Neural cell (in vitro differentiated cells): Measurements from ENCODE around the gene NF1. TPM values are rescaled to one million over a fixed set of nuclear protein-coding genes. Genes with fewer than 3 reads are reported as not detected.

Source experiments
- H2AFZ ChIP-seq: fragments of 200-600, 300-800 bp; sonication (generic), shearing (Covaris generic); 2 replicates; pipeline ENCODE4 v1.6.0; 2014; ENCODE audit warnings: low read depth, mild to moderate bottlenecking, antibody characterized with exemption, low read length, moderate library complexity
- H3F3A ChIP-seq: fragments of 200-600 bp; shearing (Covaris generic); 2 replicates; pipeline ENCODE4 v1.6.1; 2016; ENCODE audit warnings: mild to moderate bottlenecking, moderate library complexity, mixed read lengths, antibody characterized with exemption, low read length; ENCODE audit not compliant: insufficient read depth, poor library complexity, severe bottlenecking
- H3K27ac ChIP-seq: fragments of 200-600, 300-800 bp; sonication (generic), shearing (Covaris generic); 2 replicates; pipeline ENCODE4 v1.5.1; 2014; ENCODE audit warnings: mild to moderate bottlenecking, low read length, moderate library complexity
- H3K27me3 ChIP-seq: fragments of 300-800, 200-600 bp; sonication (generic), shearing (Covaris generic); 2 replicates; pipeline ENCODE4 v1.6.0; 2014; ENCODE audit warnings: mild to moderate bottlenecking, low read depth, low read length, moderate library complexity; ENCODE audit not compliant: insufficient read depth
- H3K36me3 ChIP-seq: fragments of 300-800, 200-600 bp; sonication (generic), shearing (Covaris generic); 2 replicates; pipeline ENCODE4 v1.5.1; 2014; ENCODE audit warnings: mild to moderate bottlenecking, antibody characterized with exemption, low read length, moderate library complexity; ENCODE audit not compliant: insufficient read depth
- H3K4me2 ChIP-seq: fragments of 300-800, 200-600 bp; sonication (generic), shearing (Covaris generic); 2 replicates; pipeline ENCODE4 v1.6.0; 2014; ENCODE audit warnings: mild to moderate bottlenecking, low read length
- H3K4me3 ChIP-seq: fragments of 300-800, 200-600 bp; sonication (generic), shearing (Covaris generic); 2 replicates; pipeline ENCODE4 v1.5.1; 2014; ENCODE audit warnings: mild to moderate bottlenecking, low read length, moderate library complexity
- H3K79me2 ChIP-seq: fragments of 200-600 bp; shearing (Covaris generic); replicated peaks from 2 replicates; pipeline ENCODE4 v1.6.0; 2014; ENCODE audit warnings: mild to moderate bottlenecking, low read length, moderate library complexity; ENCODE audit not compliant: insufficient read depth
- H3K9ac ChIP-seq: fragments of 300-800, 200-600 bp; sonication (generic), shearing (Covaris generic); 2 replicates; pipeline ENCODE4 v1.6.1; 2016; ENCODE audit warnings: mild to moderate bottlenecking, low read length, mixed read lengths
- H3K9me2 ChIP-seq: fragments of 200-600 bp; shearing (Covaris generic); 2 replicates; pipeline ENCODE4 v1.6.1; 2016; ENCODE audit warnings: mild to moderate bottlenecking, low read length, mixed read lengths; ENCODE audit not compliant: insufficient read depth
- H3K9me3 ChIP-seq: fragments of 200-600, 300-800 bp; sonication (generic), shearing (Covaris generic); 2 replicates; pipeline ENCODE4 v1.6.1; 2016; ENCODE audit warnings: mild to moderate bottlenecking, mixed run types, low read length, moderate library complexity, mixed read lengths
- H4K20me1 ChIP-seq: fragments of 200-600 bp; shearing (Covaris generic); 2 replicates; pipeline ENCODE4 v1.6.1; 2016; ENCODE audit warnings: mild to moderate bottlenecking, mixed run types; ENCODE audit not compliant: insufficient read depth
- EP300 ChIP-seq: fragments of 450-650 bp; conservative IDR thresholded peaks from 2 replicates; pipeline ENCODE4 v1.6.1; 2014; ENCODE audit warnings: antibody characterized with exemption, mild to moderate bottlenecking, moderate library complexity; ENCODE audit not compliant: poor library complexity, severe bottlenecking
- EZH2 ChIP-seq: fragments of 200-600, 300-800 bp; shearing (Covaris generic), sonication (generic); IDR thresholded peaks from 2 replicates; pipeline ENCODE4 v1.6.1; 2014; ENCODE audit warnings: antibody characterized with exemption, low read length, borderline replicate concordance, mild to moderate bottlenecking; ENCODE audit not compliant: insufficient read depth, poor library complexity, severe bottlenecking
- MXI1 ChIP-seq: fragments of 450-650 bp; conservative IDR thresholded peaks from 2 replicates; pipeline ENCODE4 v1.6.1; 2014; ENCODE audit warnings: antibody characterized with exemption, mild to moderate bottlenecking; ENCODE audit not compliant: poor library complexity, severe bottlenecking
- POLR2AphosphoS5 ChIP-seq: IDR thresholded peaks from 2 replicates; pipeline ENCODE4 v1.6.1; 2012
- RAD21 ChIP-seq: fragments of 450-650 bp; conservative IDR thresholded peaks from 2 replicates; pipeline ENCODE4 v1.6.1; 2014; ENCODE audit warnings: antibody characterized with exemption, mild to moderate bottlenecking, moderate library complexity
- SMC3 ChIP-seq: fragments of 450-650 bp; conservative IDR thresholded peaks from 2 replicates; pipeline ENCODE4 v1.6.1; 2014; ENCODE audit warnings: antibody characterized with exemption, mild to moderate bottlenecking, moderate library complexity; ENCODE audit not compliant: poor library complexity
- TAF1 ChIP-seq: IDR thresholded peaks from 2 replicates; pipeline ENCODE4 v1.6.1; 2012; ENCODE audit warnings: low read depth
- polyA plus RNA-seq: library from polyadenylated mRNA; depleted of rRNA; stranded (reverse); fragments of >200 nt; gene quantifications from 2 replicates; pipeline ENCODE4 v1.2.3, GENCODE V29; 2014
- TF ChIP-seq, protein P1 (sequence below): IDR thresholded peaks from 2 replicates; pipeline ENCODE4 v1.6.1; 2012; ENCODE audit warnings: borderline replicate concordance
- TF ChIP-seq, protein P2 (sequence below): fragments of 450-650 bp; IDR thresholded peaks from 2 replicates; pipeline ENCODE4 v1.5.1; 2014; ENCODE audit warnings: antibody characterized with exemption, mild to moderate bottlenecking, moderate library complexity; ENCODE audit not compliant: poor library complexity, severe bottlenecking

Gene NF1
- polyA plus RNA-seq, 1 donor from 2014 or later, result 22.4 TPM

DNA sequence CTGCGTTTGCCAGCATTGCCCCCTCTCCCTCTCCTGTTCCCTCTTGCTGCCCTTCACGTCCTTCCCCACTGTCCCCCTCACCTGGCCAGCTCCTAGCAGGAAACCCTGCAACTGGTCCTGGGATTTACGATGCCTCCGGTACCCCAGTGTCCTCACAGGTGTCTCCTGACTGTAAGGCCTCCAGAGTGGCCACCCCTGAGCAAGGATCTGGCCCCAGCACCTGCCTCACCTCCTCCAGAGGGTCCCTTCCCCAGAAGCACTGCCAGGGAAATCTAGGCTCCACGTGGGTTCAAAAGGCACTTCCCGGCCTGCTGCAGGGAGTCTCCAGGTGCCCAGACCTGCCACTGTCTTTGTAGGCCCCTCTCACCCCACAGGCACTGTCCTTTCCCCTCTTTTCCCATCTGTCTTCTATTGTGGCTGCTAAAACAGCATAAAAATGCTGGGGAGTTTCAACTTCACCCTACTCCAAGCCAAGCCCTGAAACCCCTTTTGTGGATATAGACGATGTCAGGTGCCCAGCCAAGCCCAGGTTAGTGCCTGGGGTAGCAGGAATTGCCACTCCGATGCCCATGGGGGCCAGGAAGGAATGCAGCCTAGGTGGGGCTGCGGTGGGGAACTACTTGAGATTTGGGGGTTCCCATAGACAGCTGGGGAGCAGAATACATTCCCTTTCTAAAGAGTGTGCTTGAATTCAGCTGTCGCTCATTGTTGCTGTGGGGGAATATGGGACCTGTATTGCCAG, 322.4 kb downstream of the NF1 start:
- Histone ChIP-seq H3K9ac (no peak overlapping the region), H3K27ac (no peak overlapping the region), H3K9me2 (no peaks in the 10 kb centered on the region)

DNA sequence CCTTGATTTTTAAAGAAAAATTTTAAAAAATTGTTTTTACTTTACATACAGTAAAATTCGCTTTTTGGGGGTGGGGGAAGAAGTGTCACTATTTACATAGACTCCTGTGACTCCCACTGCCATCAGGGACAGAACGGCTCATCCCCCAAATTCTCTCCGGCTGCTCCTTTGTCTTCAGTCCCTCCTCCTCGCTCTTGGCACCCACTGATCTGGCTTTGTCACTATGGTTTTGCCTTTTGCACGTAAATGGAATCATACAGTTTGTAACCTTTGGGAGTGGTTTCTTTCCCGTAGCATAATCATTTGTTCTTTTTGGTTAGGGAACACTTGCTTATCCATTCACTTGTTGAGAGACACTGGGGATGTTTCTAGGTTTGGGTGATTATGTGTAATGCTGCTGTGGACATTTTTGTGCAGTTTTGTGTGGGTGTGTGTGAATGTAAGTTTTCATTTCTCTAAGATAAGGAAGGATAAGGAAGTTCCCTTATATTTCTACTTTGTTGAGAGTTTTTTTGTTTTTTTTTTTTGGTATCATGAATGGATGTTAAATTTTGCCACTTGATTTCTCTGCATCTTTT, 324.1 kb downstream of the NF1 start:
- H3F3A ChIP-seq, result no peaks in the 10 kb centered on the region
- no peaks in the 10 kb centered on the region for H3K27me3 ChIP-seq
- H3K4me2 ChIP-seq, result no peak overlapping the region
- TF ChIP-seq SMC3 (no peak), RAD21 (no peak), EP300 (no peak), MXI1 (no peak), TAF1 (no peak), EZH2 (no peak), POLR2AphosphoS5 (no peak)
- TF ChIP-seq, protein P1, sequence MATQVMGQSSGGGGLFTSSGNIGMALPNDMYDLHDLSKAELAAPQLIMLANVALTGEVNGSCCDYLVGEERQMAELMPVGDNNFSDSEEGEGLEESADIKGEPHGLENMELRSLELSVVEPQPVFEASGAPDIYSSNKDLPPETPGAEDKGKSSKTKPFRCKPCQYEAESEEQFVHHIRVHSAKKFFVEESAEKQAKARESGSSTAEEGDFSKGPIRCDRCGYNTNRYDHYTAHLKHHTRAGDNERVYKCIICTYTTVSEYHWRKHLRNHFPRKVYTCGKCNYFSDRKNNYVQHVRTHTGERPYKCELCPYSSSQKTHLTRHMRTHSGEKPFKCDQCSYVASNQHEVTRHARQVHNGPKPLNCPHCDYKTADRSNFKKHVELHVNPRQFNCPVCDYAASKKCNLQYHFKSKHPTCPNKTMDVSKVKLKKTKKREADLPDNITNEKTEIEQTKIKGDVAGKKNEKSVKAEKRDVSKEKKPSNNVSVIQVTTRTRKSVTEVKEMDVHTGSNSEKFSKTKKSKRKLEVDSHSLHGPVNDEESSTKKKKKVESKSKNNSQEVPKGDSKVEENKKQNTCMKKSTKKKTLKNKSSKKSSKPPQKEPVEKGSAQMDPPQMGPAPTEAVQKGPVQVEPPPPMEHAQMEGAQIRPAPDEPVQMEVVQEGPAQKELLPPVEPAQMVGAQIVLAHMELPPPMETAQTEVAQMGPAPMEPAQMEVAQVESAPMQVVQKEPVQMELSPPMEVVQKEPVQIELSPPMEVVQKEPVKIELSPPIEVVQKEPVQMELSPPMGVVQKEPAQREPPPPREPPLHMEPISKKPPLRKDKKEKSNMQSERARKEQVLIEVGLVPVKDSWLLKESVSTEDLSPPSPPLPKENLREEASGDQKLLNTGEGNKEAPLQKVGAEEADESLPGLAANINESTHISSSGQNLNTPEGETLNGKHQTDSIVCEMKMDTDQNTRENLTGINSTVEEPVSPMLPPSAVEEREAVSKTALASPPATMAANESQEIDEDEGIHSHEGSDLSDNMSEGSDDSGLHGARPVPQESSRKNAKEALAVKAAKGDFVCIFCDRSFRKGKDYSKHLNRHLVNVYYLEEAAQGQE, result no peak
- TF ChIP-seq, protein P2, sequence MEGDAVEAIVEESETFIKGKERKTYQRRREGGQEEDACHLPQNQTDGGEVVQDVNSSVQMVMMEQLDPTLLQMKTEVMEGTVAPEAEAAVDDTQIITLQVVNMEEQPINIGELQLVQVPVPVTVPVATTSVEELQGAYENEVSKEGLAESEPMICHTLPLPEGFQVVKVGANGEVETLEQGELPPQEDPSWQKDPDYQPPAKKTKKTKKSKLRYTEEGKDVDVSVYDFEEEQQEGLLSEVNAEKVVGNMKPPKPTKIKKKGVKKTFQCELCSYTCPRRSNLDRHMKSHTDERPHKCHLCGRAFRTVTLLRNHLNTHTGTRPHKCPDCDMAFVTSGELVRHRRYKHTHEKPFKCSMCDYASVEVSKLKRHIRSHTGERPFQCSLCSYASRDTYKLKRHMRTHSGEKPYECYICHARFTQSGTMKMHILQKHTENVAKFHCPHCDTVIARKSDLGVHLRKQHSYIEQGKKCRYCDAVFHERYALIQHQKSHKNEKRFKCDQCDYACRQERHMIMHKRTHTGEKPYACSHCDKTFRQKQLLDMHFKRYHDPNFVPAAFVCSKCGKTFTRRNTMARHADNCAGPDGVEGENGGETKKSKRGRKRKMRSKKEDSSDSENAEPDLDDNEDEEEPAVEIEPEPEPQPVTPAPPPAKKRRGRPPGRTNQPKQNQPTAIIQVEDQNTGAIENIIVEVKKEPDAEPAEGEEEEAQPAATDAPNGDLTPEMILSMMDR, result no peak
- H3K79me2 ChIP-seq, result no peaks in the 10 kb centered on the region
- H2AFZ ChIP-seq, result no peak overlapping the region
- no peaks in the 10 kb centered on the region for H3K36me3 ChIP-seq
- no peaks in the 10 kb centered on the region for H4K20me1 ChIP-seq
- H3K27ac ChIP-seq, result no peak overlapping the region
- H3K4me3 ChIP-seq, result no peak overlapping the region
- no peaks in the 10 kb centered on the region for H3K9me3 ChIP-seq
- H3K9me2 ChIP-seq, result no peaks in the 10 kb centered on the region
- H3K9ac ChIP-seq, result no peak overlapping the region

More for the DNA sequence above, 322.4 kb downstream of the NF1 start:
- H3F3A ChIP-seq, result no peaks in the 10 kb centered on the region
- no peak for TF ChIP-seq MXI1
- no peak for TF ChIP-seq POLR2AphosphoS5
- no peak for TF ChIP-seq SMC3
- no peak for TF ChIP-seq RAD21
- TF ChIP-seq, protein P1, result no peak
- TF ChIP-seq, protein P2, result no peak
- TF ChIP-seq TAF1, result no peak
- TF ChIP-seq EP300, result no peak
- TF ChIP-seq EZH2, result no peak
- no peak overlapping the region for H2AFZ ChIP-seq
- H3K27me3 ChIP-seq, result no peaks in the 10 kb centered on the region
- no peaks in the 10 kb centered on the region for H3K9me3 ChIP-seq
- H4K20me1 ChIP-seq, result no peaks in the 10 kb centered on the region
- no peaks in the 10 kb centered on the region for H3K36me3 ChIP-seq
- H3K79me2 ChIP-seq, result no peaks in the 10 kb centered on the region
- no peak overlapping the region for H3K4me2 ChIP-seq
- H3K4me3 ChIP-seq, result no peak overlapping the region
